HG02678 (cell line): Measurements from ENCODE around the gene CASK.

ENCODE experiments used
- ATAC-seq: cut with Tn5 transposase; IDR thresholded peaks from one replicate; pipeline ENCODE4 v1.9.1; 2021; ENCODE audit warnings: mild to moderate bottlenecking, moderate library complexity; ENCODE audit not compliant: unreplicated experiment

CASK gene

DNA sequence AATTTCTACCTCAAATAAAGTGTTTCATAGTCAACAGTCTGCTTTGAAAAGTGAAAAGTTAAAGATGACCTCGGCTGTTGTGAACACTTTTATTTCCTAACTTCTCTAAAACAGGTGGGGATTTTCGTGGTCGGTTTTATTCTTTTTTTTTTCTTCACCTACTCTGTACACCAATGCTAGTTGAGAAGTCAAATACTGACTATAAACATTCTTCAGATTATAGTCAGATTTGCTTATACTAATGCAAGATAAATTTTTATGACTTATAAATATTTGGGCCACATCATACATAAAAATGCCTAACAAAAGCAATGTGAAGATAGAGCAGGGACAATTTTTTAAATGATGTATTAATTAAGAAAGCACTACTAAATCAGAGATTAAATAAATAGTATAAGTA lies 332.7 kb downstream of the CASK start:
- ATAC-seq = no peak

DNA sequence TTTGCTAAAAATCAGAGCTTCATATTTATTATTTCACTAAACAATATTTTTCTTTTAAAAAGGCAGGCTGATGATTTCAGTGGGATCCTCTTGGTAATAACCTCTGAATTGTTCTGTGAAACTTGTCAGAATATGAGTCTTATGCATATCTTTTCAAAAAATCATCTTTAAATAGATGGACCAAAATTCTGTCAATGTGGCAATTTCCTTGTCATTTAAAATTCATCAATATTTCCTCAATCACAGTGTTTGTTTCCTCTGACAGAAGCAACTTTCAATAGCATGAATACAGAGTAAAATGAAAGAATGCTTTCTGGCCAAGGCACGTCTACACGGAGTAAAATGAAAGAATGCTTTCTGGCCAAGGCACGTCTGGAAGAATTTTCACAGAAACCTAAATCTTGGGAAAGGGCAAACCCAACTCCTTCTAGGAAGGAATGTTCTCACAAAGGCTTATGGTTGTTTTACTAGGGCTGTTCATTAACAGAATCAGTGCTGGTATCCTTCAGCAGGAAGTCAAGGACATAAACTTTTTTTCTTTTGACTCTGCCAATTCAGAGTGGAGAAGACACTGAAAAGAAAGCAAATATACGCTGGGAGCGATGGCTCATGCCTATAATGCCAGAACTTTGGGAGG lies 333.6 kb downstream of the CASK start:
- ATAC-seq = no peak

DNA sequence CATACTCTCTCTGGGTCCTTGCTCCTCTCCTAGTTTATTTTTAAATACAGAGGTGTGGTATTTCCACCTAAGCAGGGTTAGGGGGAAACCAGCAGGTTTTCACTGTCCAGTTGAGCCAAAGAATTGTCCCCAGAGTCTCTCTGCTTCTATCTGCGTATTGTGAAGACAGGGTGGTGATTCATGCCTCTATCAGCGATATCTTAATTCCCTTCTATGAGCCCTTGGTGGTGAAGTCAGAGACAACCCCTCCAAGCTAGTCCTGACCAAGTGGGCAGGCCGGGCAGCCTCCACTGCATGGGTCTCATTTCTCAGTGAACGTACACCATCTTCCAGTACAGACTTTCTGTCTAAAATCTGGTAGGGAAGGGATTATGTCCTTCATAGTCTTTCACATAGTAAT lies 335.1 kb downstream of the CASK start:
- no peak for ATAC-seq

DNA sequence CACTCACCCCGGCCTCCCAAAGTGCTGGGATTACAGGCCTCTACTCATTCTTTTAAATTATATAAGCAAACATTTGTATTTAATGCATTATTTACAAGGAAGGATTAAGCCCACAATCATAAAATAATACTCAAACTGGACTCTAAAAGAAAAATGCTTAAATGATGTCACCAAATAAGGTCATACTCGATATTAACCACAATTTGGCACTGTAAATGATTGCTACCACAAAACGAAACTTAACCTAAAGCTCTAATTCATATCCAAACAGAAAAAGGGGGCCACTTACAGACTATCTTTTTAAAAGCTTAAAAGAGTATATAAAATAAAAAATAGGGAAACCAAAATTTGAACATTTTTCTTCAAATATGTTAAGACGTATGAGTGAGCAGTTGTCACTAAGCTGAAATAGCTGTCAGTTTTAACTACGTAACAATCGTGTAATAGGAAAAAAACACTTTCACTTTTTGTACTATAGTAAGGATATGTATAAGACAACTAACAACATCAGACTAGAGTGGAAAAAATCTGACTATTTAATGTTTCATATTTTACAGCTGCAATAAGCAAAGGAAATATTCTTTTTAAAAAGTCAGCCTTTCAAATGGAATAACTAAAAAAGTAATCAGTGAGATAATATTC lies 342.8 kb downstream of the CASK start:
- no peak for ATAC-seq

DNA sequence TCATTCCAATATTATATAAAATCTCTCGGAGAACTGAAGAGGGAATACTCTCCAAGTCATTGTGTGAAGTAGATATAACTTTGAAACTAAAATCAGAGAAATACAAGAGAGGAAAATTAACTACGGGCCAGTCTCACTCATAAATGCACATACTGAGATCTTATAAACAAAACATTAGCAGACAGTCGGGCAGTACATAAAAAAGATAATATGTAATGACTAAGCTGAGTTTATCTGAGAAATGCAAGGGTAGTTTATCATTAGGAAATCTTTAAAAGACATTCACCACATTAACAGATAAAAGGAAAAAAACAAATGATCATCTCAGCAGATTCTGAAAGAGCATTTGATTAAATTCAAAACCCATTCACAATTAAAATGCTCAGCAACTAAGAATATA lies 359.5 kb downstream of the CASK start:
- no peak for ATAC-seq

DNA sequence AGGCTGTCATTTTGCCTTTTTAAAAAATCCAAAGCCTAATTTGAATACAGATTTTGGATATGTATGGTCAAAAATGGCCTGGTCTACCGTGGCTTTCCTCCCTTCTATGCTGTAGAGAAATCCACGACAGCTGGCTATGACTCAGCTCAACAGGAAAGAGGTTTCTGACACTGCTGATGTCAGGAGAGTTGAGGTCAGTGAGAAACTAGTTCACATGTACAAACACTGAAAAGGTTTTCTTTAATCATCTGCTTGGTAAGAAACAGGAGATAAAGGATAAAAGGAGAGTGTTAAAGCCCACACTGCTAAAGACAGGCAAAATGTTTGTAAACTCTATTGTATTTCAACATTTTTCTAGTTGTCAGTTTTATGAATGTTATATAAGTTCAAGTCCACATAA lies 362.3 kb downstream of the CASK start:
- peak; percentile 94 for ATAC-seq

DNA sequence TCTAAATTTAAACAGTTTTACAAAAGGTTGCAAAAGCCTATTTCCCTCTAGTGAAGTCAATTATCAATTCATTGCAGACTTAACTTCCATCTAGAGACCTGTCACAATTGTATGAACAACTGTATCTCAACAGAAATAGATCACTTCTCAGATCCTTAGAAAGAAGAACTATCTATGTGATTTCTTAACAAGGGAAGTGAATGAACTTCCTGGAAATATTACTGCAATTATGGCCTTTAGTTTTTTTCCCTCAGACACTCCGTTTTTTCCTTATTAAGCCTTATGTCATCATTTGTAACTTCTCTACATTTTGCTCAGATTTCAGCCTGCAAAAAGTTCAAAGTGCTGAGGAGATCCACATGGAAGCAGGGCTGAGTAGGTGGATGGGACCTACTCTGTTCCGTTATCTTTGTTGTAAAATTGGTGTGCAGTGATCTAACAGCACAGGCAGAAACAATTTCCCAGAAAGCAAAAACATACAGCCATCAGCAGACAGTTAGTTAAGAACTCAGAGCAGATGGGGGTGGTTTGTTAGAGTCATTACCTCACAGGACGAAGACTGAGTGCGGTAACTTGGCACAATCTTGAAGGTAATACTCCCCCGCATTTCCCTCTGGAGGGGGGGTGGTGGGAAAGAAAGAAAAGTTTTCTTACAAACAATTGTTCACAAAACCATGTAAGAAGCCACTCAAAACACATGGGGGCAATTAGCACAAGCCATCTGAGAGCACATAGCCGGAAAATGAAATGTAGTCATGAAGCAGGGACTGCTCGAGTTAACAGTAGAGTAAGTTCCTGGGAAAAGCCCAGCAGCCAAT lies 363.9 kb downstream of the CASK start:
- no peak for ATAC-seq

DNA sequence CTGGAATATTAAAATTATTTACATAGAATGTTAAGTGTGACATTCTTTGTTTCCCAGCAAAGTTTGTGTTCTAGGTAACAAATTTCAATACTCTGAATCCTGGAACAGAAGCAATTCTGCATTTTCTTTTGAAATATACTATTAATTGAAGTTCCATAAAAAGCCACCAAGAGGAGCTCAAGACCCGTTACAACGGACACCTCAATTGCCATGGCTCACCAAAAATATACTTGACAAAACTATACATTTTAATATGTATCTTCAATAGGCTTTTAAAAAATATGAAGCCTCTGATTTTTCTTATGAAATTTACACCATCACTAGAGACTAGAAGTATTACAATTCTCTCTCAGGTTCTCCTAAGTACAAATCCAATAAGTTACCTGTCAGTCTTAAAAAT lies 364.8 kb downstream of the CASK start:
- no peak for ATAC-seq

DNA sequence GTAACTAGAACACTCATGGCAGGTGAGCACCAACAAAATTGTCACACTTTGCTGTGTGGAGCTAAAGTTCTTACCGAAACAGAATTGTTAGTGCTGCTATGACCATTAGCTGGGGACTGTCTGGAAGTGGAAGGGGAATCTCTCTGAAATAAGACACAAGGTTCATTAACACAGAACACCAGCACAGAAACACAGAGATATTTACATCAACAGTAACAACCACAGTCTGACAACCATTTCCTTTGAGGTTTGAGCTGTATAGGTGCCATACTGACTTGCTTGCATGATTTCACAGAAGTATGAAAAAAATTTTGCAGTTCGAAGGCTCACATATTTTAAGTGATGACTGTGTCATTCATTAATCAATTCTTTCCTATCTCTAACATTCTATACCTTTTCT lies 366.4 kb downstream of the CASK start:
- peak; percentile 53 for ATAC-seq

DNA sequence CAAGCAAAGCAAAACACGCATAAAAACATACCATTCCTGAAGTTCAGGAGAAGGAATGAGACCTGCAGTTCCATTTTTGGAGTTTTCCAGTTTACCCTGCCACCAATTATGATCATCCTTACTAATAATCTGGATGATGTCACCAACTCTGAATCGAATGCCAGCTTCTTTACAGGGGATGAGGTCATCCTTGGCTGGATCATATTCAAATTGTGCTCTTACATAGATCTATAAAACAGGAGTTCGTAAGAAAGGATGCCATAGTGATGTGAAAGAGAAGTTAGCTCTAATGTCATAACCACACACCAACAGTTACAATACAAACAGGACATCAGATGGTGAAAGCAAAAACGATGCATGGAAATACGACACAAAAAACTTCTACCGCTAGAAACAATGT lies 369.7 kb downstream of the CASK start:
- no peak for ATAC-seq

DNA sequence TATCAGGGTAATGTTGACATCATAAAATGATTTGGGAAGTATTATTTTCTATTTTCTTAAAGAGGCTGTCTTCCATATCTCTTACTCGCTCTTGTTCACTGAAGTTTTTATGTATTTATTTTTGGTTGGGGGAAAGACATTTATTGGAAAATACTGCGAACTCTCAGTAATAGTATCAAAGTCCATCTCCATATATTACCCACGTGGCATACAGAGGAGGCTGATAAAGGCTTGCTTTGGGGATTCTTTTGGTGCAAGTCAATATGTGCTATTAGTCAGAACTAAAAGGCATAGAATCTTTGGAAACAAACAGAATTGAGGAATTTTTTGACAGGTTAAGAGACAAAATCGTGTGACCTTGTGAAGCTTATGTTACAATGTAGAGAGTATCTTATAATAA lies 374.9 kb downstream of the CASK start:
- ATAC-seq = no peak

DNA sequence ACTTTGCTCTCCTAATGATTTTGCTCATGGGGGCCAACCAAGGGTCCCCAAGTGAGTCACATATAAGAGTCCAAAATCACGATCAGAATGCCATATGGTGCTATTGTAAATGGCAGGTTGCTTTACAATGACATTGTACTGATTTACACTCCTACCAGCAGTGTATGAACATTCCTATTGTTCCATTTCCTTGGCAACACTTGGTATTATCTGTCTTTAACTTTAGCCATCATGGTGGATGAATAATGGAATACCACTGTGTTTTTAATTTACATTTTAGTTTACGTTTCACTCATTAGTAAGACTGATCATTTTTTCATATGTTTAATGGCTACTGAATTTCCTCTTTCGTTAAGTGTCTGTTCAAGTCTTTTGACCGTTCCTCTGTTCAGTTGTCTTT lies 379.7 kb downstream of the CASK start:
- no peak for ATAC-seq

DNA sequence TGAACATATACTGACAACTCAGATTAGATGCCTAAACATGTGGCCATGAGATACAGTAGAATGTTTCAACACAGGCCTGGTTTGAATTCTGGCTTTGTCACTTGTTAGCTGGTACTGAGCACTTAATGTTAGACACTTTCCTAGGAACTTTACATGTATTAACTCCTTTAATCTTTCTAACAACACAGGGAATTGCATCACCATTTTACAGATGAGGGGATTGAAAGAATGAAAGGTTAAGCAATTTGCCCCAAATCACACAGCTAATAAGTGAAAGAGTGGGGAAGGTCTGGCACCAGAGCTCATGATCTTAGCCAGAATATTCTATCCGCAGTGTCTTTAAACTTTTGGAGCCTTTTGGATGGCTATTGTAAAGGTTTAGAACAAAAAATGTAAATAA lies 380.3 kb downstream of the CASK start:
- ATAC-seq = no peak

DNA sequence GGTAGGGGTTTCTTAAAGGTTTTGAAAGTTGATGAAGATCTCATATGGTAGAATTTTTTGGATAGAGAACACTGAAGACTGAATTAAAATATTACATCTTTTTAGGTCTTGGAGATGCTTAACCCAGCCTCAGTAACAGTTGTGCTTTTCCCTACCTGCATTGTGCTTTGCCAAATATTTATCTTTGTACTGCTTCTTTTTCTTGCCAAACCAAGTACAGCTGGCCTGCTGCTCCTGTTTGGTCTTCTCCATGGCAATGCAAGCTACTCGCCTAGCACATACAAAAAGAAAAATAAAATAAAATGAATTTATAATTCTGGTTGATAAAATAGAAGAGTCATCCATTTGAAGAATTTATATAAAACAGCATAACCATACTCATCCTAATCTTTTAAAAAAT lies 380.8 kb downstream of the CASK start:
- no peak for ATAC-seq

DNA sequence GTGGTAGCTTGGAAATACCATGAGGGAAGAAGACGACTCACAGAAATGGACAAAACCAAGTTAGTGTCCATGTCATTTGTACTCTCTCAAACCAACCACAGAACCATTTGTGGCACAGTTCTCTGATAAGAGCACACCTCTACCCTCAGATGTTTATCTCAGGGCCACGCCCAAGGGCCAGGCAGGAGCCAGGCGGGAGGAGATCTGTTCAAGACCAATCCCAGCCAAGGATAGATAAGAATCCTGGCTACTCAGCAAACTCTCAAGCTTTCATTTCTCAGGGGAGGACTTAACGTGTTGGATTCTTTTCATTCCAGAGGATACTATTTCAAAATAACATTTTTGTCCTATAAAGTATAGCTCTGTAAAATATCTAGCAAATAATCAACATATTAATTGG lies 381.2 kb downstream of the CASK start:
- no peak for ATAC-seq

DNA sequence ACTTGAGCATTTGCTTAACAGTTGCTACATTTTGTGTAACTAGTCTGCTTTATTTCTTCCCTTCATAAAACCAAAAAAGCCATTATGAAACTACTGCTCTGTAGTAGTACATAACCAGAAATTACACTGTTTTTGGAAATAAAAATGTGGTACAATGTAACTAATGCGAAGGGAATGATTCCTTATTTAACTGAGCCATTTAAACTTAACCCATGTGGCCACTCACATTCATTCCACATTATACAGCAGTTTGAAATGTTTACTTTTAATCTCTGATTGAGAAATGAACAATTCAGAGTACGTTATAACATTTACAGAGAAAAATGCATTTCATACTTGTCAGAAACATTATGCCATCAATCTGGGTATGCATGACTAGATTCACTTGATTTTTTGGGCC lies 382.0 kb downstream of the CASK start:
- ATAC-seq = no peak

DNA sequence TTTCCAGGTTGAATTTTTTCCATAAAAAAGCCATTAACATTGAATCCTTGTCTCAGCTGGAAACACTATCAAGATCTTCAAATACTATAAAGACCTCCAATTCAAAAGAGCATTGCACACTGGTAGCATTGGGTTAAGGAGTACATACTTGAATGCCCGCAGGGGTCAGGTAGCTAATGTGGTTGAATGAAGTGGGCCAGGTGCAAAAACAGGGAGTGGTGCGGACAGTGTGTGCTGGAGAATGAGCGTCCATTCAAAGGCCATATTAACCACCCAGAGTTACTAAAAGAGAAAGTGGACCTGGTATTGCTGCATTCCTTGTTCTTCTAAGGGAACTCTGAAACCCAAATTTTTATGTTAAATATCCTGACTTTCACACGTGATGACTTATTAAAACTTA lies 384.6 kb downstream of the CASK start:
- ATAC-seq = no peak

DNA sequence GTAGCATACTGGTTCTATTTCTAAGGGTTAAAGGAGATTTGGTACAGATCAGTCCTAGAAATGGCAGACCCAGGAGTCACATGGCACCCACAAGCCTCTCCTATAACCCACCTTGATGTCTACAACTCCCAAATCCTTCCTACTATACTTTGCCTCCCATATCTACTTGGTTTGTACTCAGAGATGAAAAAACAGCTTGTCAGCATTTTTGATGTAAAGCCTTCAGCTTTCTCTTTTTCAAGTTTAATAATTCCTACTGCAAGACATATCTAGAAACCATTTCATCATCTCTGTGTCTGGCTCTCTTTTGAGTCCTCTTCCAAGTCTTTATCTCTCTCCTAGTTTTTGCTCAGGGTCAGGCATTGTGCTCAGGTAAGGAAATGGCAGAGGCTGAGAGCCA lies 393.3 kb downstream of the CASK start:
- ATAC-seq = no peak

DNA sequence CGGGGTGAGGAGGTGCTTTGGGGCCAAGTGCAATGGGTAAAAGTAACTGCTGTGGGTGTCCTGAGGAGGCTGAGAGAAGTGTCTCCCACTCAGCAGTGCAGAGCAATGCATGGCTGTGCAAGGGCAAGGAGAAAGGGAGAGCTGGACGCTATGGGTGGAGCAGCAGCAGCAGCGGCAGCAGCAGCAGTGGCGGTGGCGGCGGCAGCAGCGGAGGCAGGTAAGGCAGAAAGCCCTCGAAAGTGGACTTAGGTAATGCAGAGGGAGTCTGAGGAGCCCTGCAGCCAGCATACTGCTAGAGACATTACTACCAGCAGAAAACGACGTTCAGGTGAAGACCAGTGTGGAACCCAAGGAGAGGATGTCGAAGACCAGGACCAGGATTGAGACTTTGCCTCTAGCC lies 394.1 kb downstream of the CASK start:
- no peak for ATAC-seq

DNA sequence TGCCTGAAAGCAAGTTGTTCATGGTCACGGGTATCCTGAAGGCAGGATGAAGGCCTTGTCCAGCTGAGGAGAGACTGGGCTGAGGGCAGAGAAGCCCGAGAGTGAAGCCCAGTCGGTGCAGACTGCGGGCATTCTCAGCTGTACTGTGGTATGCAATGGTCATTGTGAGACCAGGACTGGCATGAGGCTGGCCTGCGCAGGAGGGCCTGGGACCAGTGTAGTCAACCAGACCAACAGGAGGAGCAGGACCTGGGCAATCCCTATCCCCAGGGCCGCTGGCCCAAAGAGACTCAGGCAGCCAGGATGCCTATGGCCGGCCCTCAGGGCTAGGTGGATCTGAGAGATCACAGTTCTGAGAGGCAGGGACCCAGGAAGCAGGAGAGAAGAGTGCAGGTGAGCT lies 394.6 kb downstream of the CASK start:
- ATAC-seq = no peak

DNA sequence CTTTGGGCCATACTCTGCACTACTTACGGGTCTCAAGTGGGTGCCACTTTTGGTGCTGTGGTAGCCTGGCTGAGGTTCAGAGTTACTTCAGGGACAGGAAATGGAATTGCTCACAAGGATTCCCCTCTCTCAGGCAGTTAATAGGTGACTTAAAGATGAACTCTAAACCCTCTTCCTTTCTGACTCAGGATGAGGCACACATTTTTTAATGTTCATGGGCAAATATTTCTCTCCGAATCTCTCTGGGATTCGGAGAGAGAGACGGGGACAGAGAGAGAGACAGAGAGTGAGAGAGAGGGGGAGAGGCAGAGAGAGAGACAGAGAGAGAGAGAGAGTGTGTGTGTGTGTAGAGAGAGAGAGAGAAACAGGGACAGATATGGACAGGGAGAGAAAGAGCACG lies 396.4 kb downstream of the CASK start:
- ATAC-seq = no peak

DNA sequence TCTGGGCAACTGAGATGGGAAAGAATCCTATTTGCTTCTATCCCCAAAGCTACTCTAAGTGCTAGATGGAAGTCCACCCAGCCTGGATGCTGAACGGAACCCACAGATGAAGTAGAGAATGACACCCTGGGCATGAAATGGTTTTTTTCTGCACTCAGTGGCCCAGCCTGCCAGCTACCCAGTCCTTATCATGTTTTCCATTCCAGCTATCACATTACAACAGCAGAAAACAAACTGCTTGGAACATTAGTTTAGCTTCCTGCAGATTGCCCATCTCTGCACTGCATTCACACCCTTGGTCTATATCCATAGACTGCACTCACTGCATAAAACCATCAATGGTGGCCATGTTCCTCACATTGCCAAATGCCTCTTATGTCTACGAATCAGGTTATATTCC lies 397.1 kb downstream of the CASK start:
- ATAC-seq = no peak
